HUES64 (cell line): Measurements from ENCODE around the gene LDHD.

ENCODE experiments used
- H3K27ac ChIP-seq: 2 replicates; pipeline ENCODE4 v1.7.0; 2013; ENCODE audit warnings: low read depth, low read length, inconsistent platforms
- H3K27me3 ChIP-seq: 2 replicates; pipeline ENCODE4 v1.6.1; 2013; ENCODE audit warnings: mild to moderate bottlenecking, low read length; ENCODE audit not compliant: insufficient read depth
- H3K36me3 ChIP-seq: 2 replicates; pipeline ENCODE4 v1.6.1; 2013; ENCODE audit warnings: mild to moderate bottlenecking, low read length; ENCODE audit not compliant: insufficient read depth
- H3K4me1 ChIP-seq: 2 replicates; pipeline ENCODE4 v1.6.1; 2013; ENCODE audit warnings: mild to moderate bottlenecking, low read length, moderate library complexity; ENCODE audit not compliant: insufficient read depth
- H3K4me3 ChIP-seq: 2 replicates; pipeline ENCODE4 v1.5.1; 2013; ENCODE audit warnings: mild to moderate bottlenecking, low read length, moderate library complexity
- H3K9ac ChIP-seq: 2 replicates; pipeline ENCODE4 v1.6.1; 2013; ENCODE audit warnings: mild to moderate bottlenecking, low read depth, low read length
- H3K9me3 ChIP-seq: 2 replicates; pipeline ENCODE4 v1.6.1; 2013; ENCODE audit warnings: low read depth, low read length; ENCODE audit not compliant: insufficient read depth
- WGBS: fragments of 150-250, 120-280 bp; methylation state at CpG from one replicate; pipeline ENCODE4 v1.1.7; 2013; ENCODE audit warnings: missing lambda C conversion rate; 5-methylcytosine and 5-hydroxymethylcytosine counted together

LDHD gene

DNA sequence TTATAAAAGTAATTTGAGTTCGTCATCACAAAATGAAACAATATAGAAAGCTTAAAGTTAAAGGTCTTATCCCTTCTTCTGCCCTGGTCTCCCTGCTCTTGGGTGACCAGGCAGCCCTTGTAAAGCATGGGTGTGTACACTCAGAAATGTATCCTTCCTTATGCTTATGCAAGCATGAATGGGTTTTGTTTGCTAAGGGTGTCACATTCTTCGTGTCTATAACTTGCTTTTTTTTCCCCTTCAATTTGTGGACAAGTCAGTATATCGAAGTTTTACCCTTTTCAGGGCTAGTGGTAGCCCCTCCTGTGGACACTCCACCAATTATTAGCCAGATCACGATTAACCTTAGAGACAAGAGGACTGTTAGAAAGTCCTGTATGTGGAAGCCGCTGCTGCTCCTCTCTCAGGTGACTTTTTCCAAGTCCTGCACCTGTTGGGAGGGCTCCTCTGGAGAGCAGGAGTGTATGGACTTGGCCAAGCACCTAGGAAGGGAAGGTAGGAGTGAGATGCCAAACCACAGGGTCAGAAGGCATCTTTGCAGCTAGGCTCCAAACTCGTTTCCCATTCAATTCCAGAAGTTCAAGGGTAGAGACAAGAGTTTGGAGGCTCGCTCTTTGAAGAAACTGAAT lies 50.9 kb downstream of the LDHD start:
- H3K9me3 ChIP-seq: no peaks in the 10 kb centered on the region
- no peaks in the 10 kb centered on the region for H3K27me3 ChIP-seq
- H3K36me3 ChIP-seq: no peaks in the 10 kb centered on the region
- no peak overlapping the region for H3K9ac ChIP-seq
- H3K4me1 ChIP-seq: peaks cover 16% of the 10 kb centered on the region; the same call in 1 of the 2 replicates
- H3K4me3 ChIP-seq: no peak overlapping the region
- H3K27ac ChIP-seq: no peak overlapping the region
- WGBS: 95% methylated on average over 6 of the region's 7 CpGs

DNA sequence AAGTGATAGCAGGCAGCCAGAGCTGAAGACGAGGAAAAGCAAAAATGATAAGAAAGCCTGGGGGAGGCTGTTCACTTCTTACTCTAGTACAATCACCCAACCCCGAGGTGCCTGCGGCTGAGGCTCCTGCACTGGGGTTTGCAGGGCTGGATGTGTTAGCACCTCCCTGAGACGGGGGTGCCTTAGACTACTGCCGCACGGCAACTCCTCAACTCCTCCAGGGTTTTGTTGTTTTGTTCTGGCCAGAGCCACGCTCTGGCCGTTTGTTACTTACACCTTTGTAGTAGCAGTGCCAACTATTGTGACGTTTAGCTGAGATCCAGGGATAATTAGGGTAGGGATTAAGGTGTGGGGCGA lies 51.5 kb downstream of the LDHD start:
- WGBS: 93% methylated on average over 9 of the region's 10 CpGs
- no peak overlapping the region for H3K27ac ChIP-seq
- H3K4me1 ChIP-seq: peaks cover 16% of the 10 kb centered on the region; the same call in 1 of the 2 replicates

GRCh38 chr16:75064403-75065148 lies 52.0 kb downstream of the LDHD start:
- Histone ChIP-seq H3K27me3 (no peaks in the 10 kb centered on the region), H3K9me3 (no peaks in the 10 kb centered on the region), H3K4me1 (peaks cover 16% of the 10 kb centered on the region; the same call in 1 of the 2 replicates), H3K9ac (no peak overlapping the region), H3K36me3 (no peaks in the 10 kb centered on the region), H3K27ac (no peak overlapping the region), H3K4me3 (no peak overlapping the region)
- WGBS: 94% methylated on average over 14 of the region's 15 CpGs

More for the DNA sequence above, 51.5 kb downstream of the LDHD start:
- H3K27me3 ChIP-seq: no peaks in the 10 kb centered on the region
- no peaks in the 10 kb centered on the region for H3K36me3 ChIP-seq
- no peak overlapping the region for H3K9ac ChIP-seq
- H3K9me3 ChIP-seq: no peaks in the 10 kb centered on the region
- H3K4me3 ChIP-seq: no peak overlapping the region

DNA sequence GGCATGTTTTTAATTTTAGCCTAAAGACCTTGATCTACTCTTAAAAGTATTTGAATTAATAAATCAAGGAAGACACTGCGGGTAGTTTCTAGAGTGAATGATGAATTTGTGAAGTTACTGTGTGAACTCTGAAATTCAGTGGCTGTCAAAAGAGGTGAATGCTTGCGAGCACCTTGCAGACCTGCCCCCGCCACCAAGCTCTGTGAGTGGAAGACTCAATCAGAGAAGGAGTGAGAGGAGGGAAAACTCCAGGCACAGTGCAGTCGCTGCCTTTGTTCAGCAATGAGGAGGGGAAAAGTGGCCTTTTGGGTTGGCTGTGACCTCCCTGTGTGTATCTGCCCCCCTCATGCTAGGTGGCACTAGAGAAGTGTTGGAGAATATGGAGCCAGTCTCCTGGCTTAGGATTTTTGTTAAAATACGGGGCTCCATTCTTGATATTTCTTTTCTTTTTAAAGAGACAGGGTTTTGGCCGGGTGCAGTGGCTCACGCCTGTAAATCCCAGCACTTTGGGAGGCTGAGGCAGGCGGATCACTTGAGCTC lies 53.0 kb downstream of the LDHD start:
- H3K27me3 ChIP-seq: no peaks in the 10 kb centered on the region
- no peak overlapping the region for H3K9ac ChIP-seq
- 89% methylated on average over 8 of the region's 8 CpGs for WGBS
- no peaks in the 10 kb centered on the region for H3K36me3 ChIP-seq
- H3K27ac ChIP-seq: no peak overlapping the region
- no peak overlapping the region for H3K4me3 ChIP-seq
- peaks cover 16% of the 10 kb centered on the region; the same call in 1 of the 2 replicates for H3K4me1 ChIP-seq
- H3K9me3 ChIP-seq: no peaks in the 10 kb centered on the region

DNA sequence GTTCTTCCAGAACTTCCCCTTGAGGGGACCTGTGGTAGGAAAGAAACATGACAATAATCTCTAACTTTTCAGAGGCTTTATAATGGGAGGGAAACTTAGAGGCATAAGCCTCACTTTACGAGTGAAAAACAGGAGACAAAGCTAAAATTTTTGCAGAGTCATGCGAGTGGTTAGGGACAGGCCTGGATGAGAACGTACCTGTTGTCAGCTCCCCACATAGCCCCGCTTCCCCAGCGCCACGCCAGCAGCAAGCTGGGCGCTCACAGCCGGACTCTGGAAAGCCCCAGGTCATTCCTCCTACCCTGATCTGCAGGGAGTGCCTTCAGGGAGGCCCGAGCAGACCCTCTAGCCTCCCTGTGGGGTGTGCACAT lies 53.6 kb downstream of the LDHD start:
- H3K4me3 ChIP-seq: no peak overlapping the region
- no peaks in the 10 kb centered on the region for H3K27me3 ChIP-seq
- peaks cover 20% of the 10 kb centered on the region; the same call in 1 of the 2 replicates for H3K4me1 ChIP-seq
- no peak overlapping the region for H3K27ac ChIP-seq
- H3K9me3 ChIP-seq: no peaks in the 10 kb centered on the region
- H3K9ac ChIP-seq: no peak overlapping the region
- 84% methylated on average over 9 of the region's 9 CpGs for WGBS
- no peaks in the 10 kb centered on the region for H3K36me3 ChIP-seq

- WGBS: 87% methylated on average over 22 of the region's 22 CpGs
- no peaks in the 10 kb centered on the region for H3K27me3 ChIP-seq
- no peak overlapping the region for H3K27ac ChIP-seq
- H3K9me3 ChIP-seq: no peaks in the 10 kb centered on the region
- H3K36me3 ChIP-seq: no peaks in the 10 kb centered on the region
- peaks cover 20% of the 10 kb centered on the region; the same call in 1 of the 2 replicates for H3K4me1 ChIP-seq
- H3K4me3 ChIP-seq: no peak overlapping the region
- H3K9ac ChIP-seq: no peak overlapping the region
Observed at GRCh38 chr16:75062135-75062975, 54.2 kb downstream of the LDHD start.
